Right lobe of liver (tissue), 4 donors: Measurements from ENCODE around the gene B3GALT2.

Experiments
- CTCF ChIP-seq, 4 donors: fragments of 200-600 bp in 3 of 4; fragments of 450-650 bp in 1 of 4; IDR thresholded peaks; one replicate each; pipeline versions ENCODE4 v1.5.1 to v1.8.0; 2016 to 2022; ENCODE audit warnings: antibody characterized with exemption in 4 of 4, mild to moderate bottlenecking in 2 of 4
- POLR2A ChIP-seq: fragments of 450-650 bp; IDR thresholded peaks from one replicate; pipeline ENCODE4 v1.6.1; 2017; ENCODE audit warnings: antibody characterized with exemption, mild to moderate bottlenecking
- donor health status: DM: no; HTN: no; CAD: no.
- donor health status: DM: no; HTN: no; CAD: no.
- donor health status: DM: no; HTN: yes; CAD: no.

DNA sequence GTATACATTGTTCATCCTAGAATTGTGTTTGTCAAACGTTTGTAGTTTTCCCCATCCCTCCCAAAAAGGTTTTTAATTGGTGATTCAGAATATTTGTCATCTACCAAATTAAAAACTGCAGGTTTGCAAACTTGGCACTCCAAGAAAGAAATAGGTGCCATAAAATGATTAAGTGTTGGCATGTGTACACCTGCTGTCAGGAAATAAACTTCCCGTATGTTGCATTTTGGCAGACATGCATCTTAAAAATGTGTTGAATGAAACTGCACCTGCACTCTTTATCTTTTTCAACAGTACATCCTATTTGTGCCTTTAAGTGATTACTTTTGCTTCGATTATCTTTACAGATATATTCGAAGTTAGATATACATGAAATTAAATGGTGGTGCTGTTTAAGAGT lies 7.3 kb downstream of the B3GALT2 start:
- TF ChIP-seq CTCF (IDR thresholded peaks at IDR 0.05) (no peak), POLR2A (no peak)
